HG03521 (cell line): ENCODE data around the gene PEAR1.
A peak's percentile ranks its signal among the peaks of the same experiment; 100 is the strongest.

ENCODE experiments used
- ATAC-seq: cut with Tn5 transposase; IDR thresholded peaks from one replicate; pipeline ENCODE4 v1.9.1; 2021; ENCODE audit warnings: mild to moderate bottlenecking, moderate library complexity; ENCODE audit not compliant: unreplicated experiment

The PEAR1 gene

GRCh38 chr1:156881101-156881500 is 12.4 kb upstream of the PEAR1 start:
- no peak for ATAC-seq

GRCh38 chr1:156881663-156882062 is 11.9 kb upstream of the PEAR1 start:
- ATAC-seq: no peak

DNA sequence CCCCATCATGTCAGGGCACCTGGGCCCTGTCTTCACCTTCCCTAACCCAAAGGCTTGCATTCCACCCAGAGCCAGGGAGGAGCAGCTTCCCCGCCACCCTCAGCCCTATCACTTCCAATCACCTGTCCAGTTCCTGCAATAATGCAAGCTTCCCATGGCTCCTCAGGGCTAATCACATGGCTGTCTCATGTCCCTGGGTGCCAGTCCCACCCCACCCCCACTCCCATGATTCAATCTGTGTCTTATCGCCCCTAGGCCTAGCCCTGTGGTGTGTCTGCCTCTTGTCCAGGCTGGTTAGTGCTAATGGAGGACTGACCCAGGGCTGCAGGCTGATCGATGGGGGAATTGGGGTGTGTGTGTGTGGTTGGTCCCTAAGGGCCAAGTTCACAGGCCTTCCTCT is 11.0 kb upstream of the PEAR1 start:
- no peak for ATAC-seq

DNA sequence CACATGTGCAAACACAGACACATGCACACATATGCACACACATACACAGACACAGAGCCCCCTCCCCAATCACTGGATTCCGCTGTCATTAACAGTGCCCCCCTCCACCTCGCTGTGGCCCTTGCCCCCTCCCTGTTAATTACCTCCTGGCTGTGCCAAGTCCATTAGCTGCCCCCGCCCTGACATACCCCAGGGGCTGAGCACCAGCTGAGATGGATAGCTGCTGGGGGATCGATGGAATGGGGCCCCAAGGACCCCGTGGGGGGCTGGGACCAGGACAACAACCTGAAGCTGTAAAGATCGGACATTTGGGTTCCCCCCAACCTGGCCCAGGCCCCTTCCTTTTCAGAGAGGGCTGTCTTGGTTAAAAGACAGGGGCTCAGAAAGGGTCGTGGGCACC is 9.6 kb upstream of the PEAR1 start:
- no peak for ATAC-seq

GRCh38 chr1:156884560-156885184 is 8.8 kb upstream of the PEAR1 start:
- no peak for ATAC-seq

DNA sequence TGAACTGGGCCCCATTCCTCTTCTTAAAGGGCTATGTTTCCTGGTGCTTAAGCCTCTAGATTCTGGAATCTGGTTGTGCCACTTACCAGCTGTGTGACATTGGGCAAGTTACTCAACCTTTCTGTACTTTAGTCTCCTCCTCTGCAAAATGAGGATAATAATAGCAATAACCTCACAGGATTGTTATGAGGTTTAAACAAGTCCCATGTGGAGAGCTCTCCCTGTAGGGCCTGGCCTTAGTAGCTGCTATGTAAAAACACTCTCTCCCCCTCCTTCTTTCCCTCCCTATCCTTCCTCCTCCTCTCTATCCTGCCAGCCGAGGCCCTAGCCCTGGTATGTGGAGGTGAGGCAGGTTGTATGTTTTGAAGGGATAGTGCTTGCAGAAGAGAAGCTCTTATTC is 8.2 kb upstream of the PEAR1 start:
- ATAC-seq: no peak

DNA sequence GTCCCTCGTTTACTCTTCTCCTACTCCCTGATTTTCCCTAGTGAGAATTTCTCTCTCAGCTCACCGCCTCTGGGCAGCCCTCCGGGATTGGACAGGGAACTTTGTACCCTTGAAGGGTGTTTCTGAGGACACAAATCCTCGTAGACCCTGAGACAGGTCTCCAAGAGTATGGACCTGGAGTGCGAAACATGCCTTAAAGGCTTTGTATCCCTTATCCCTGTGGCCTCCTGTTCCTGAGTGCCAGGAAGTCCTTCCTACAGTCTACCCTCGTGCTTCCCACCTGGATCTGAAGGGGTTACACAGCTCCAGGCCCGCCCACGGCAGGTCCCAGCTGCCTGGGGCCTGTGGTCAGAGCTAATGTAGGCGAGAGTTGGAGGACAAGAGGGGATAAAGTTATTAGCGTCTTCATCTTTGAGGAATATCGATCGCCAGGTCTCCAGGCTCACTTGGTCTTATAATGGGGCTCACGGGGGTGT is 7.6 kb upstream of the PEAR1 start:
- no peak for ATAC-seq

GRCh38 chr1:156886583-156887281 is 6.8 kb upstream of the PEAR1 start:
- ATAC-seq: no peak

GRCh38 chr1:156887317-156887716 is 6.2 kb upstream of the PEAR1 start:
- ATAC-seq: no peak

- ATAC-seq: no peak
These were observed 5.8 kb upstream of the PEAR1 start for GRCh38 chr1:156887734-156888133.

DNA sequence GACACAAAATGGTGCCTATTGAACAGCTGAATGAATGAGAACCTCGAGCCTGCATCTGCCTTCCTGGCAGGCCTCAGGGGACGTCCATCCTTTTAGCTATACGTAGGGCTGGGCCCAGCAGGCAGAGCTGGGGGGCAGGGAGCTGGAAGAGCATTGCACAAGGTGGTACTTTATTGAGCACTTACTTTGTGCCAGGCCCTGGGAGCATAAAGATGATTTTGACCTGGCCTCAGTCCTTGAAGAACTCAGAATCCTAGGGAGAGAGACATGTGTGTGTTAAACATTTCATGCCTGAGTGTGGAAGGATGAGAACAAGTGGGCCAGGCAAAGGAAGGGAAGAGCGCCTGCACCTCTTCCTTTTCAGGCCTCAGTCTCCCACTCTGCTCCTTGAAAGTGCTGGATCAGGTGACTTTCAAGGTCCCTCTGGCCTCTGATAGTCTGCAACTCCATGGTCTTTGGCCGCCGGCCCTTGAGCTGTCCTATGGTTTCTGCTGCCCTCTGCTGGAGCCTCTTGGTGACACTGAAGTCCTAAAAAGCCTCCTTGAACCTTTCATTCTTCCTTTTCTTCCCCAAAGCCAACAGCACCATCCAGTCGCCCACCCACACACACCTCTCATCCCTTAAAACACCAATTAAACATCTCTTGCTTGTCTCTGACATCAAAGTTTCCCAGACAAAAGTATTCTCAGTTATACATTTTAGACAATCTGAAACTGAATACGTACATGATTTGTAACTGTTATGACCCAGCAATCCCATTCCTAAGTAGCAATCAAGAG is 3.5 kb upstream of the PEAR1 start:
- ATAC-seq: no peak

DNA sequence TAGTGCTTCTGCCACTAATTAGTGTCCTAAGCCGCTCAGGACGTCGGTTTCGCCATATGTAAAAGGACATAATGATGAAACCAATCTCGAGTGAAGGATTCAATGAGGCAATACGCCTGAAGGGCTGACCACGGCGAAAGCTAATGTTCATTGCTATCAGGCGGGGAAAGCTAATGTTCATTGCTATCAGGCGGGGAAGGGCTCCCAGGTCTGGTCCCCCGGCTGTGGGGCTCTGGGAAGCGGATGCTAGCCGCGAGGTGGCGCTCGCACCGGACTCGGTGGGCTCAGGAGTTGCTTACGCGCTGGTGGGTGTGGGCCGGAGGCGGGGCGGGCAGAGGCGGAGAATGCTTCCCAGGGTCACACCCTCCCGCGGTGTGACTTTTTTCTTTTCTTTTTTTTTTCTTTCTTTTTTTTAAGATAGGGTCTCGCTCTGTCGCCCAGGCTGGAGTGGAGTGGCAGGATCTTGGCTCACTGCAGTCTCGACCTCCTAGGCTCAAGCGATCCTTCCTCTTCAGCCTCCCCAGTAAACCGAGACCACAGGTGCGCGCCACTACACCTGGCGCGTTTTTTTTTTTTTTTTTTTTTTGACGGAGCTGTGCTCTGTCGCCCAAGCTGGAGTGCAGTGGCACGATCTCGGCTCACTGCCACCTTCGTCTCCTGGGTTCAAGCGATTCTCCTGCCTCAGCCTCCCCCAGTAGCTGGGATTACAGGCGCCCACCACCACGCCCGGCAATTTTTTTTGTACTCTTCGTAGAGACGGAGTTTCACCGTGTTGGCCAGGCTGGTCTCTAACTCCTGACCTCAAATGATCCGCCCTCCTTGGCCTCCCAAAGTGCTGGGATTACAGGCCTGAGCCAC is 1.1 kb upstream of the PEAR1 start:
- ATAC-seq: peak; percentile 52

DNA sequence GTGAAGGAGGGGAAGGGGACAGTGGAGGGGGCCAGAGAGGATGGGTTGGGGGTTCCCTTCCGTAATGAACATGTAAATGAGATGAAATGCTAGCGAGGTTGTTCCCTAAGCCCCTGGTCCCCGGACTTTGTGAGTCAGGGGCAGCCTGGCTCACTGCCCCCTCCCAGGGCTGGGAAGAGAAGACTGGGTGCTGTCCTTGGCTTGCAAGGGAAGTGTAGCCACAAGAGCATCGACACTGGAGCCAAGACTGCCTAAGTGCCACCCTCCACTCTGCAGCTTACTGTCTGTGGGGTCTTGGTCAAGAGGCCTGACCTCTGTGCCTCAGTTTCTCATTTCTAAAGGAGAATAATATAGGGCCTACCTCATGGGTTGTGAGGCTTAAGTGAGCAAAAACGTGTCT is 483 bp downstream of the PEAR1 start:
- ATAC-seq: no peak

DNA sequence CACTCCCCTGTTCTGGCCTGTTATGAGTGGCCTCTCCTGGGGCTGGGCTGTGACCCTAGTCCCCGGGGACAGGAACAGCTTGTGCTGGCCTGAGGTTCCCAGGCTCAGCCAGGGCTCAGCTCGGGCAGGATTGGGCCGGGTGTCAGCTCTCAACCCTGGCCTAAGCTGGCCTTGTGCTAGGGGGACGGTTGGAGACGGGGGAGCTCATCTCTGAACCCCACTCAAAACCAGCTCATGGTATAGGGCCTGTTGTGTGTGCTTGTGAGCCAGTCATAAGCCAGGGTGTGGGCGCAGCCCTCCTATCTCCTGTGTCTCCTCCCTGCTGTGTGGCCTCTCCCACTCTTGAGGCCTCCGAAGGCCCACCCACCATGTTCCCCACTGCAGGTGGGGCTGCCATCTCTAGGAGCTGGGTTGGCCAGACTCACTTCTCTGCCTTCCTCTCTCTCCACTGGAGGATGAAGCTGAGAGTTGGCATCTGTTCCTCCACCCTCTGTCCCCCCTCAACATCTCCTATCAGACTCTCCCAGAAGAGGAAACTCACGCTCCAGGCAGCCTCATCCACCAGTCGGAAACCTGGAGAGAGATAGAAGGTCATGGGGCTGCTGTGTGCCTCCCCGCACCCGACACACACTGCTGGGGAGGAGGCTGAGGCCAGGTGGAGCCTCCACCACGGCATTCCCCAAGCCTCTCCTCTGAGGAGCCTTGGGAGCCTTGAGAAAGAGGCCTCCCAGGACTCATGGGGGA is 1.4 kb downstream of the PEAR1 start:
- ATAC-seq: no peak

GRCh38 chr1:156895455-156895812 is 1.9 kb downstream of the PEAR1 start:
- no peak for ATAC-seq

GRCh38 chr1:156895927-156896326 is 2.4 kb downstream of the PEAR1 start:
- ATAC-seq: no peak

GRCh38 chr1:156896490-156897033 is 3.0 kb downstream of the PEAR1 start:
- ATAC-seq: no peak

GRCh38 chr1:156897078-156897825 is 3.7 kb downstream of the PEAR1 start:
- ATAC-seq: no peak

DNA sequence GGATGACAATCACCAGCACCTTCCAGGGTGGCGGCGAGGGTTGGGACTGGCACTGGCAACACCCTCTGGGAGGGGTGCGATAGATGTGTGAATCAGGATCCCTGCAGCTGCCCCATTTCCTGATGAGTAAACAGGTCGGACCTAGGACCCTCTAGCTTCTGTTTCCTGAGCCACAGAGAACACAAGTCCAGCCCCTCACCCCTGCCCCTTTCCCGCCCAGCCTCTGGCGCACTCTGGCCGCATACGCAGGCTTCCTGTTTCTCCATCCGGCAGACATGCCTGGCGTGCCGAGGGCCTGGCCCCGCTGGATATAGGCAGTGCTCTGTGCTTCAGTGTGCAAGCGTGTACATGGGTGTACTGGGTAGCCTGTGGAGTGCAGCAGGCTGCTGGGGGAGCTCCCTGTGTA is 4.6 kb downstream of the PEAR1 start:
- ATAC-seq: no peak
